Liver (tissue), 9 donors: ENCODE data around the gene LRPPRC. TPM values are rescaled to one million over a fixed set of nuclear protein-coding genes. Genes with fewer than 3 reads are reported as not detected.
A peak's percentile ranks its signal among the peaks of the same experiment; 100 is the strongest.
"Not testable (repeated sequence)": the region's sequence is repeated elsewhere in the genome, so short reads cannot be mapped to it uniquely, and the experiment has no call there.

Experiments
- DNase-seq: peaks from one replicate; pipeline ENCODE4 v3.0.0-alpha.2; 2017; ENCODE audit warnings: low spot score
- H3K27ac ChIP-seq, 2 donors: one replicate each; pipeline ENCODE4 v1.7.0; 2013; ENCODE audit warnings: inconsistent platforms in 2 of 2, low read length in 2 of 2, control low read depth in 1 of 2, low read depth in 1 of 2, mild to moderate bottlenecking in 1 of 2
- H3K27me3 ChIP-seq, 4 donors: one replicate each; pipeline versions ENCODE4 v1.6.1 to v1.7.0; 2013; ENCODE audit warnings: low read length in 3 of 4, inconsistent platforms in 1 of 4, mild to moderate bottlenecking in 1 of 4, moderate library complexity in 1 of 4; ENCODE audit not compliant: control insufficient read depth in 4 of 4, insufficient read depth in 4 of 4
- H3K36me3 ChIP-seq, 4 donors: one replicate each; pipeline versions ENCODE4 v1.6.1 to v1.7.0; 2013; ENCODE audit warnings: low read length in 3 of 4, mild to moderate bottlenecking in 3 of 4, low read depth in 1 of 4, moderate library complexity in 1 of 4; ENCODE audit not compliant: control insufficient read depth in 4 of 4, insufficient read depth in 3 of 4
- H3K4me1 ChIP-seq, 4 donors: one replicate each; pipeline versions ENCODE4 v1.6.1 to v1.7.0; 2013; ENCODE audit warnings: low read length in 3 of 4, mild to moderate bottlenecking in 3 of 4, moderate library complexity in 1 of 4; ENCODE audit not compliant: control insufficient read depth in 4 of 4, insufficient read depth in 4 of 4
- H3K4me3 ChIP-seq, 3 donors: one replicate each; pipeline versions ENCODE4 v1.6.1 to v1.7.0; 2013; ENCODE audit warnings: low read length in 3 of 3, control low read depth in 1 of 3, low read depth in 1 of 3, mild to moderate bottlenecking in 1 of 3
- H3K9ac ChIP-seq, 2 donors: one replicate each; pipeline ENCODE4 v1.7.0; 2013; ENCODE audit warnings: low read length in 2 of 2, mild to moderate bottlenecking in 2 of 2, moderate library complexity in 2 of 2, control low read depth in 1 of 2, low read depth in 1 of 2
- H3K9me3 ChIP-seq, 4 donors: one replicate each; pipeline versions ENCODE4 v1.6.1 to v1.7.0; 2013; ENCODE audit warnings: low read length in 3 of 4; ENCODE audit not compliant: control insufficient read depth in 4 of 4
- CTCF ChIP-seq: fragments of 150-350 bp; IDR thresholded peaks from 2 replicates; pipeline ENCODE4 v1.5.1; 2017; ENCODE audit warnings: improper control_type of control experiment, low read depth, low read length; ENCODE audit not compliant: missing input control
- EGR1 ChIP-seq, 2 donors: IDR thresholded peaks; 2 replicates each; pipeline ENCODE4 v1.6.1; 2016 to 2018; ENCODE audit warnings: antibody characterized with exemption in 2 of 2, low read depth in 2 of 2
- FOXA1 ChIP-seq: IDR thresholded peaks from 2 replicates; pipeline ENCODE4 v1.6.1; 2016; ENCODE audit warnings: antibody characterized with exemption
- FOXA2 ChIP-seq: IDR thresholded peaks from 2 replicates; pipeline ENCODE4 v1.6.1; 2016; ENCODE audit warnings: antibody characterized with exemption
- GABPA ChIP-seq, 2 donors: IDR thresholded peaks in 1 of 2; conservative IDR thresholded peaks in 1 of 2; 2 replicates each; pipeline ENCODE4 v1.6.1; 2016; ENCODE audit warnings: antibody characterized with exemption in 2 of 2, mild to moderate bottlenecking in 1 of 2, moderate library complexity in 1 of 2
- HNF4A ChIP-seq, 2 donors: conservative IDR thresholded peaks; 2 replicates each; pipeline ENCODE4 v1.6.1; 2016; ENCODE audit warnings: antibody characterized with exemption in 2 of 2, mild to moderate bottlenecking in 2 of 2
- HNF4G ChIP-seq: IDR thresholded peaks from 2 replicates; pipeline ENCODE4 v1.6.1; 2016; ENCODE audit warnings: antibody characterized with exemption
- JUND ChIP-seq, 2 donors: IDR thresholded peaks; 2 replicates each; pipeline ENCODE4 v1.6.1; 2016; ENCODE audit warnings: antibody characterized with exemption in 2 of 2
- NR2F2 ChIP-seq: IDR thresholded peaks from 2 replicates; pipeline ENCODE4 v1.6.1; 2016; ENCODE audit warnings: antibody characterized with exemption
- RAD21 ChIP-seq, 2 donors: IDR thresholded peaks; 2 replicates each; pipeline ENCODE4 v1.6.1; 2016; ENCODE audit warnings: antibody characterized with exemption in 2 of 2, mild to moderate bottlenecking in 2 of 2
- RXRA ChIP-seq, 2 donors: IDR thresholded peaks; 2 replicates each; pipeline ENCODE4 v1.6.1; 2017 to 2018; ENCODE audit warnings: antibody characterized with exemption in 2 of 2, mild to moderate bottlenecking in 1 of 2
- SP1 ChIP-seq: IDR thresholded peaks from 2 replicates; pipeline ENCODE4 v1.6.1; 2018; ENCODE audit warnings: antibody characterized with exemption, mild to moderate bottlenecking
- TAF1 ChIP-seq: conservative IDR thresholded peaks from 2 replicates; pipeline ENCODE4 v1.6.1; 2016; ENCODE audit warnings: antibody characterized with exemption, mild to moderate bottlenecking
- YY1 ChIP-seq: IDR thresholded peaks from 2 replicates; pipeline ENCODE4 v1.6.1; 2016; ENCODE audit warnings: antibody characterized with exemption, mild to moderate bottlenecking
- WGBS: extraction: QIAGEN DNeasy Blood & Tissue Kit; methylation state at CpG from one replicate; pipeline ENCODE4 v1.1.7; 2013; 5-methylcytosine and 5-hydroxymethylcytosine counted together
- polyA plus RNA-seq, 2 donors: library from polyadenylated mRNA; stranded (reverse) in 1 of 2; unstranded in 1 of 2; fragments of 200-250 nt in 1 of 2; fragments of >200 nt in 1 of 2; fragmentation: Nextera tagmentation in 1 of 2; extraction: Ambion mirVana in 1 of 2; gene quantifications; one replicate each; pipeline versions ENCODE4 v1.2.1 to v1.2.3, GENCODE V29; 2013 to 2015
- total RNA-seq, 2 donors: library from RNA; depleted of rRNA; stranded (reverse); fragments of >200 nt; gene quantifications; one replicate each; pipeline ENCODE4 v1.2.3, GENCODE V29; 2014
- TF ChIP-seq, protein P1 (sequence below): IDR thresholded peaks from 2 replicates; pipeline ENCODE4 v1.6.1; 2016; ENCODE audit warnings: antibody characterized with exemption, mild to moderate bottlenecking
- TF ChIP-seq, protein P2 (sequence below): IDR thresholded peaks from 2 replicates; pipeline ENCODE4 v1.6.1; 2016; ENCODE audit warnings: antibody characterized with exemption
- TF ChIP-seq, protein P3 (sequence below): IDR thresholded peaks from 2 replicates; pipeline ENCODE4 v1.6.1; 2016; ENCODE audit warnings: antibody characterized with exemption
- TF ChIP-seq, protein P4 (sequence below): IDR thresholded peaks from 2 replicates; pipeline ENCODE4 v1.6.1; 2016; ENCODE audit warnings: antibody characterized with exemption
- donor health status: healthy.
- donor health status: healthy.
- donor health status: healthy.
- donor health status: healthy.
- donor health status: healthy.

LRPPRC gene
- total and polyA plus RNA-seq, 4 donors: 24.5 to 62.3 (median 34.4) TPM

DNA sequence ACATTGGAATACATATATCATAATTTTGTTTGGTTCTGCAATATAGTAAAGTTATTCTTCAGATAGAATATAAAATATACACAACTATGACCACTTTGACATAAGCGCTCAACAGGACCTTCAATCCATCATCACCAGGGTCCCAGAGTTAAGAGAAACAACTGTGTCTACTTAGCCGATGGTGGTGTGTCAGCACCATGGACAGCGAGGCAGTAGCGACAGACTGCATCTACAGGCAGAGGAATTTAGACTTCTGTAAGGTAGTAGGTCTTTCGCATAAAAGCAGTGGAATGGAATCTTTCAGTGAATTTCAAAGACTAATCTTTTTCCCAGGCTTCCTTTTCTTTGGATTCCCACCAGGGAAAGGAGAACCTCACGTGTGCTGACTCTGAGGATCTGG lies 20.5 kb upstream of the LRPPRC start:
- H3K4me1 ChIP-seq: no peaks in the 10 kb centered on the region
- H3K36me3 ChIP-seq: no peaks in the 10 kb centered on the region
- WGBS: 32% methylated on average over 6 of the region's 6 CpGs
- no peaks in the 10 kb centered on the region for H3K9me3 ChIP-seq
- H3K9ac ChIP-seq: no peak overlapping the region
- peak; percentile 63 for DNase-seq
- peaks cover 0 to 3% (median 0%) of the 10 kb centered on the region in 4 donors for H3K27me3 ChIP-seq
- no peak overlapping the region for H3K4me3 ChIP-seq
- H3K27ac ChIP-seq: no peak overlapping the region
- no peak for TF ChIP-seq TAF1
- TF ChIP-seq, protein P1, sequence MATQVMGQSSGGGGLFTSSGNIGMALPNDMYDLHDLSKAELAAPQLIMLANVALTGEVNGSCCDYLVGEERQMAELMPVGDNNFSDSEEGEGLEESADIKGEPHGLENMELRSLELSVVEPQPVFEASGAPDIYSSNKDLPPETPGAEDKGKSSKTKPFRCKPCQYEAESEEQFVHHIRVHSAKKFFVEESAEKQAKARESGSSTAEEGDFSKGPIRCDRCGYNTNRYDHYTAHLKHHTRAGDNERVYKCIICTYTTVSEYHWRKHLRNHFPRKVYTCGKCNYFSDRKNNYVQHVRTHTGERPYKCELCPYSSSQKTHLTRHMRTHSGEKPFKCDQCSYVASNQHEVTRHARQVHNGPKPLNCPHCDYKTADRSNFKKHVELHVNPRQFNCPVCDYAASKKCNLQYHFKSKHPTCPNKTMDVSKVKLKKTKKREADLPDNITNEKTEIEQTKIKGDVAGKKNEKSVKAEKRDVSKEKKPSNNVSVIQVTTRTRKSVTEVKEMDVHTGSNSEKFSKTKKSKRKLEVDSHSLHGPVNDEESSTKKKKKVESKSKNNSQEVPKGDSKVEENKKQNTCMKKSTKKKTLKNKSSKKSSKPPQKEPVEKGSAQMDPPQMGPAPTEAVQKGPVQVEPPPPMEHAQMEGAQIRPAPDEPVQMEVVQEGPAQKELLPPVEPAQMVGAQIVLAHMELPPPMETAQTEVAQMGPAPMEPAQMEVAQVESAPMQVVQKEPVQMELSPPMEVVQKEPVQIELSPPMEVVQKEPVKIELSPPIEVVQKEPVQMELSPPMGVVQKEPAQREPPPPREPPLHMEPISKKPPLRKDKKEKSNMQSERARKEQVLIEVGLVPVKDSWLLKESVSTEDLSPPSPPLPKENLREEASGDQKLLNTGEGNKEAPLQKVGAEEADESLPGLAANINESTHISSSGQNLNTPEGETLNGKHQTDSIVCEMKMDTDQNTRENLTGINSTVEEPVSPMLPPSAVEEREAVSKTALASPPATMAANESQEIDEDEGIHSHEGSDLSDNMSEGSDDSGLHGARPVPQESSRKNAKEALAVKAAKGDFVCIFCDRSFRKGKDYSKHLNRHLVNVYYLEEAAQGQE: peak; percentile 99

DNA sequence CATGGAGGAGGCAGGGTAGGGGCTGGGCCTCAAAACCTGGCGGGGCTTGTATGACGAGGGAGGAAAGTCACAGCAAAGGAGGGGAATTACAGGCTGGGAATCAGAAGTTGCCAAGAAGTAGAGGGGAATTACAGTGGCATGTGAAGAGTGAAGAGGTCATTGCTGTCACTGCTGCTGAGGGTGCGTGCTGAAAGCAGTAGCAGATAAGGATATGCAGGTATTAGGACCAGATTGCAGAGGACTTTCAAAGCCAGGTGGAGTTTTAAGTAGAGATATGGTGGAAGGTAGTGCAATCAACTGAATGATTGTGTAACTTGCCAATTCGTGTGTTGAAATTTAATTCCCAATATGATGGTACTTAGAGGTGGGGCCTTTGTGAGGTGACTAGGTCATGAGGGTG lies 19.4 kb upstream of the LRPPRC start:
- Histone ChIP-seq H3K36me3 (no peaks in the 10 kb centered on the region), H3K4me1 (no peaks in the 10 kb centered on the region), H3K4me3 (no peak overlapping the region), H3K9me3 (no peaks in the 10 kb centered on the region), H3K9ac (no peak overlapping the region), H3K27ac (no peak overlapping the region), H3K27me3 (peaks cover 0 to 3% (median 0%) of the 10 kb centered on the region in 4 donors)
- WGBS: 81% methylated on average over 4 of the region's 4 CpGs
- no peak for DNase-seq
- no peak for TF ChIP-seq HNF4A (conservative IDR thresholded peaks at IDR 0.05)
- TF ChIP-seq NR2F2: no peak
- no peak for TF ChIP-seq FOXA2
- TF ChIP-seq, protein P2, sequence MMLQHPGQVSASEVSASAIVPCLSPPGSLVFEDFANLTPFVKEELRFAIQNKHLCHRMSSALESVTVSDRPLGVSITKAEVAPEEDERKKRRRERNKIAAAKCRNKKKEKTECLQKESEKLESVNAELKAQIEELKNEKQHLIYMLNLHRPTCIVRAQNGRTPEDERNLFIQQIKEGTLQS: no peak
- TF ChIP-seq JUND (IDR thresholded peaks at IDR 0.05): no peak
- TF ChIP-seq TAF1: no peak
- no peak for TF ChIP-seq SP1
- no peak for TF ChIP-seq RXRA (IDR thresholded peaks at IDR 0.05)
- no peak for TF ChIP-seq YY1
- TF ChIP-seq RAD21 (IDR thresholded peaks at IDR 0.05): no peak
- TF ChIP-seq EGR1 (IDR thresholded peaks at IDR 0.05; ENCODE audit: low read depth in 2 of 2): no peak
- TF ChIP-seq CTCF: no peak
- TF ChIP-seq GABPA (IDR thresholded peaks at IDR 0.05 in 1 of 2, conservative IDR thresholded peaks at IDR 0.05 in 1 of 2): no peak
- no peak for TF ChIP-seq FOXA1
- TF ChIP-seq, protein P3, sequence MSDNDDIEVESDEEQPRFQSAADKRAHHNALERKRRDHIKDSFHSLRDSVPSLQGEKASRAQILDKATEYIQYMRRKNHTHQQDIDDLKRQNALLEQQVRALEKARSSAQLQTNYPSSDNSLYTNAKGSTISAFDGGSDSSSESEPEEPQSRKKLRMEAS: no peak
- TF ChIP-seq, protein P1: no peak
- TF ChIP-seq, protein P4, sequence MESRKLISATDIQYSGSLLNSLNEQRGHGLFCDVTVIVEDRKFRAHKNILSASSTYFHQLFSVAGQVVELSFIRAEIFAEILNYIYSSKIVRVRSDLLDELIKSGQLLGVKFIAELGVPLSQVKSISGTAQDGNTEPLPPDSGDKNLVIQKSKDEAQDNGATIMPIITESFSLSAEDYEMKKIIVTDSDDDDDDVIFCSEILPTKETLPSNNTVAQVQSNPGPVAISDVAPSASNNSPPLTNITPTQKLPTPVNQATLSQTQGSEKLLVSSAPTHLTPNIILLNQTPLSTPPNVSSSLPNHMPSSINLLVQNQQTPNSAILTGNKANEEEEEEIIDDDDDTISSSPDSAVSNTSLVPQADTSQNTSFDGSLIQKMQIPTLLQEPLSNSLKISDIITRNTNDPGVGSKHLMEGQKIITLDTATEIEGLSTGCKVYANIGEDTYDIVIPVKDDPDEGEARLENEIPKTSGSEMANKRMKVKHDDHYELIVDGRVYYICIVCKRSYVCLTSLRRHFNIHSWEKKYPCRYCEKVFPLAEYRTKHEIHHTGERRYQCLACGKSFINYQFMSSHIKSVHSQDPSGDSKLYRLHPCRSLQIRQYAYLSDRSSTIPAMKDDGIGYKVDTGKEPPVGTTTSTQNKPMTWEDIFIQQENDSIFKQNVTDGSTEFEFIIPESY: no peak
- no peak for TF ChIP-seq HNF4G

GRCh38 chr2:44013205-44013604 lies 17.4 kb upstream of the LRPPRC start:
- not testable (repeated sequence) for H3K4me1 ChIP-seq, H3K9me3 ChIP-seq, H3K9ac ChIP-seq, H3K27ac ChIP-seq, H3K4me3 ChIP-seq, H3K27me3 ChIP-seq, DNase-seq, H3K36me3 ChIP-seq
- 91% methylated on average over 3 of the region's 3 CpGs for WGBS
